Measurements from ENCODE around the gene FAAP20. TPM values are rescaled to one million over a fixed set of nuclear protein-coding genes. Genes with fewer than 3 reads are reported as not detected.

FAAP20 gene
- total and polyA plus RNA-seq, 2 donors (not counting 1 experiment from before 2014, with no cell fraction given) = 31.2 to 68.1 TPM

DNA sequence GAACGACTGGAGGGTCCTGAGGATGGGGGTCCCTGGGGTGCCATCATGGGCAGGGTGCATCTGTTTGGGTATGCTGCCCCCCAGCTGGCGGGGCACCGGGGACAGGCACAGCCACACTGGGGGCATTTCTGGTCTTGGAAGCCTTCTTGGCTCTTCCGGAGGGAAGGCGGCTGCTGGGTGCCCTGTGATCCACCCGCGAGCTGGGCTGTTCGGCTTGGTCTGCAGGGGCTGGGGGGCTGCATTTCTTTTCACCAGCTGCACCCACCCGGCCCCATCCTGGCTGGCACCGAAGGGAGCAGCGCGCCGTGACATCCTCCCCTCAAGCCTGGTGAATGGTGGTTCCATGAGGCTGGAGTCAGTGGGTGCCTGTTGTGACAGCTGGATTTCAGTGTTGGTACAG is 12.2 kb downstream of the FAAP20 start:
- Mint-ChIP-seq H3K4me3 (no peak overlapping the region), H3K27me3 (no peaks in the 10 kb centered on the region), H3K27ac (no peak overlapping the region), H3K4me1 (no peaks in the 10 kb centered on the region), H3K9me3 (ENCODE audit: insufficient read depth) (no peaks in the 10 kb centered on the region)
- 94% methylated on average over 13 of the region's 13 CpGs for WGBS (ENCODE audit: insufficient coverage)
- Histone ChIP-seq H2AFZ (ENCODE audit: insufficient read depth, low read depth, low read length, poor library complexity, severe bottlenecking) (no peak overlapping the region), H3K9me3 (ENCODE audit: control extremely low read depth in 1 of 3, control insufficient read depth in 2 of 3, insufficient read depth in 1 of 3, low read length in 2 of 3) (no peaks in the 10 kb centered on the region), H3K79me2 (ENCODE audit: control insufficient read depth, insufficient read depth, low read length) (no peaks in the 10 kb centered on the region), H4K20me1 (ENCODE audit: control insufficient read depth, insufficient read depth, low read length, poor library complexity, severe bottlenecking) (no peaks in the 10 kb centered on the region), H3K4me3 (ENCODE audit: control extremely low read depth in 1 of 5, extremely low read depth in 1 of 5, insufficient read depth in 1 of 5, low read depth in 2 of 5, low read length in 4 of 5) (no peak overlapping the region), H3K27ac (ENCODE audit: low read length in 2 of 2) (no peak overlapping the region), H3K4me1 (ENCODE audit: control insufficient read depth in 2 of 2, insufficient read depth in 2 of 2, low read length in 2 of 2) (no peaks in the 10 kb centered on the region), H3K9ac (ENCODE audit: low read length) (no peak overlapping the region), H3K4me2 (replicated peaks; ENCODE audit: low read depth, low read length, poor library complexity, severe bottlenecking) (no peak overlapping the region), H3K36me3 (replicated peaks in 1 of 2; ENCODE audit: control extremely low read depth in 1 of 2, control insufficient read depth in 1 of 2, extremely low read depth in 1 of 2, insufficient read depth in 2 of 2, low read length in 1 of 2) (peaks cover 0 to 11% of the 10 kb centered on the region in 2 experiments), H3K27me3 (replicated peaks in 1 of 4; ENCODE audit: control extremely low read depth in 1 of 4, control insufficient read depth in 3 of 4, insufficient read depth in 4 of 4, low read length in 3 of 4) (no peaks in the 10 kb centered on the region)
- CTCF ChIA-PET = interaction anchor here (1.1 kb wide), 1 partner anchor 8 kb away, joined by 3 read pairs; no protein-coding TSS in a partner anchor
- TF ChIP-seq EZH2 (IDR thresholded peaks at IDR 0.05; ENCODE audit: borderline replicate concordance, insufficient read depth, low read depth, low read length, poor library complexity, severe bottlenecking) (no peak), CTCF (IDR thresholded peaks at IDR 0.05) (no peak)
- POLR2A ChIA-PET = no interaction called here
- intact Hi-C loops (cut with micrococcal nuclease) = no loop called here
- DNase-seq (no peak), ATAC-seq (ENCODE audit: low read depth) (no peak)

GRCh38 chr1:2181752-2182151 is 12.8 kb downstream of the FAAP20 start:
- H3K9me3 Mint-ChIP-seq (ENCODE audit: insufficient read depth) = no peaks in the 10 kb centered on the region
- no peaks in the 10 kb centered on the region for H3K27me3 Mint-ChIP-seq
- H3K36me3 ChIP-seq (replicated peaks in 1 of 2; ENCODE audit: control extremely low read depth in 1 of 2, control insufficient read depth in 1 of 2, extremely low read depth in 1 of 2, insufficient read depth in 2 of 2, low read length in 1 of 2) = peaks cover 0 to 11% of the 10 kb centered on the region in 2 experiments
- TF ChIP-seq CTCF (IDR thresholded peaks at IDR 0.05) (no peak), EZH2 (IDR thresholded peaks at IDR 0.05; ENCODE audit: borderline replicate concordance, insufficient read depth, low read depth, low read length, poor library complexity, severe bottlenecking) (no peak)
- H3K9ac ChIP-seq (ENCODE audit: low read length) = no peak overlapping the region
- H3K4me2 ChIP-seq (replicated peaks; ENCODE audit: low read depth, low read length, poor library complexity, severe bottlenecking) = no peak overlapping the region
- no peaks in the 10 kb centered on the region for H3K4me1 Mint-ChIP-seq
- no peak overlapping the region for H3K27ac ChIP-seq (ENCODE audit: low read length in 2 of 2)
- no peak overlapping the region for H3K4me3 ChIP-seq (ENCODE audit: control extremely low read depth in 1 of 5, extremely low read depth in 1 of 5, insufficient read depth in 1 of 5, low read depth in 2 of 5, low read length in 4 of 5)
- no peaks in the 10 kb centered on the region for H3K27me3 ChIP-seq (replicated peaks in 1 of 4; ENCODE audit: control extremely low read depth in 1 of 4, control insufficient read depth in 3 of 4, insufficient read depth in 4 of 4, low read length in 3 of 4)
- WGBS (ENCODE audit: insufficient coverage) = 93% methylated on average over 5 of the region's 11 CpGs
- H4K20me1 ChIP-seq (ENCODE audit: control insufficient read depth, insufficient read depth, low read length, poor library complexity, severe bottlenecking) = no peaks in the 10 kb centered on the region
- H3K79me2 ChIP-seq (ENCODE audit: control insufficient read depth, insufficient read depth, low read length) = no peaks in the 10 kb centered on the region
- DNase-seq (no peak), ATAC-seq (ENCODE audit: low read depth) (no peak)
- no peaks in the 10 kb centered on the region for H3K4me1 ChIP-seq (ENCODE audit: control insufficient read depth in 2 of 2, insufficient read depth in 2 of 2, low read length in 2 of 2)
- H2AFZ ChIP-seq (ENCODE audit: insufficient read depth, low read depth, low read length, poor library complexity, severe bottlenecking) = no peak overlapping the region
- CTCF ChIA-PET = interaction anchor here (0.6 kb wide), 1 partner anchor 13 kb away, joined by 3 read pairs; the partner anchor contains the start of gene FAAP20
- POLR2A ChIA-PET = no interaction called here
- intact Hi-C loops (cut with micrococcal nuclease) = no loop called here
- no peak overlapping the region for H3K27ac Mint-ChIP-seq
- H3K4me3 Mint-ChIP-seq = no peak overlapping the region
- no peaks in the 10 kb centered on the region for H3K9me3 ChIP-seq (ENCODE audit: control extremely low read depth in 1 of 3, control insufficient read depth in 2 of 3, insufficient read depth in 1 of 3, low read length in 2 of 3)

Measured in B cell (primary cell).